HL-60 (cell line): ENCODE data around the gene IGHMBP2.
A peak's percentile ranks its signal among the peaks of the same experiment; 100 is the strongest.

Source experiments
- DNase-seq, 2 experiments: peaks; one replicate each; pipeline ENCODE4 v3.0.0-alpha.2; 2010 to 2020; ENCODE audit warnings: low read depth in 1 of 2, low spot score in 1 of 2
- H3K27ac ChIP-seq: fragments of 250-450 bp; sonication (Bioruptor Pico); replicated peaks from 2 replicates; pipeline ENCODE4 v1.5.1; 2020; ENCODE audit warnings: mild to moderate bottlenecking, moderate library complexity
- H3K27me3 ChIP-seq: fragments of 250-450 bp; sonication (Bioruptor Pico); 2 replicates; pipeline ENCODE4 v1.5.1; 2021; ENCODE audit warnings: mild to moderate bottlenecking, moderate library complexity; ENCODE audit not compliant: insufficient read depth, poor library complexity, severe bottlenecking
- H3K4me3 ChIP-seq: replicated peaks from 2 replicates; pipeline ENCODE4 v1.5.1; 2011; ENCODE audit warnings: mild to moderate bottlenecking, control low read depth, low read length; ENCODE audit not compliant: insufficient read depth
- CTCF ChIP-seq: IDR thresholded peaks from one replicate; pipeline ENCODE4 v1.5.1; 2011; ENCODE audit warnings: low read length, control low read depth, inconsistent platforms; ENCODE audit not compliant: insufficient read depth
- GABPA ChIP-seq: IDR thresholded peaks from 2 replicates; pipeline ENCODE4 v1.6.1; 2012; ENCODE audit warnings: low read depth
- POLR2AphosphoS5 ChIP-seq: IDR thresholded peaks from 2 replicates; pipeline ENCODE4 v1.6.1; 2012; ENCODE audit warnings: low read depth
- REST ChIP-seq: IDR thresholded peaks from 2 replicates; pipeline ENCODE4 v1.6.1; 2012; ENCODE audit warnings: low read depth; ENCODE audit not compliant: insufficient replicate concordance
- SPI1 ChIP-seq: IDR thresholded peaks from 2 replicates; pipeline ENCODE4 v1.6.1; 2012; ENCODE audit warnings: low read depth, mild to moderate bottlenecking, borderline replicate concordance

IGHMBP2 gene

GRCh38 chr11:68942751-68943271 lies 39.1 kb downstream of the IGHMBP2 start:
- H3K4me3 ChIP-seq: no peak overlapping the region
- TF ChIP-seq SPI1 (peak; percentile 44; the same call in 1 of the 2 replicates), POLR2AphosphoS5 (no peak), CTCF (no peak), REST (no peak), GABPA (no peak)
- H3K27ac ChIP-seq: peak overlapping the region; percentile 62
- no peaks in the 10 kb centered on the region for H3K27me3 ChIP-seq
- peak in 1 of 2 experiments; percentile 66 for DNase-seq

GRCh38 chr11:68946416-68947090 lies 42.9 kb downstream of the IGHMBP2 start:
- no peak overlapping the region for H3K4me3 ChIP-seq
- no peaks in the 10 kb centered on the region for H3K27me3 ChIP-seq
- TF ChIP-seq GABPA (no peak), CTCF (no peak), SPI1 (no peak), POLR2AphosphoS5 (no peak), REST (no peak)
- H3K27ac ChIP-seq: no peak overlapping the region
- DNase-seq: no peak

- H3K27me3 ChIP-seq: no peaks in the 10 kb centered on the region
- H3K27ac ChIP-seq: no peak overlapping the region
- no peak overlapping the region for H3K4me3 ChIP-seq
- TF ChIP-seq REST (no peak), CTCF (no peak), SPI1 (no peak)
- DNase-seq: no peak
Observed at GRCh38 chr11:68947151-68947550, 43.5 kb downstream of the IGHMBP2 start.
